Non-pigmented ciliary epithelial cell (primary cell): ENCODE results near the gene CIB1.
"Not testable (repeated sequence)": the region's sequence is repeated elsewhere in the genome, so short reads cannot be mapped to it uniquely, and the experiment has no call there.

Experiments used
- DNase-seq: peaks from one replicate; pipeline ENCODE4 v3.0.0-alpha.2; 2010; ENCODE audit warnings: low read depth

Gene CIB1

GRCh38 chr15:90233387-90234095 lies at the start of gene CIB1:
Gene CIB1, minus strand, starts transcription at chr15:90233941. Its CDS starts 56 bp downstream, at chr15:90233885.
- DNase-seq, result peak; percentile 78

GRCh38 chr15:90281637-90282036 lies 47.9 kb upstream of the CIB1 start:
- DNase-seq, result not testable (repeated sequence)

- not testable (repeated sequence) for DNase-seq
These were observed 47.0 kb upstream of the CIB1 start for GRCh38 chr15:90280743-90281142.

GRCh38 chr15:90278467-90278866 lies 44.7 kb upstream of the CIB1 start:
- DNase-seq, result not testable (repeated sequence)

GRCh38 chr15:90271459-90272166 lies 37.9 kb upstream of the CIB1 start:
- DNase-seq, result no peak

GRCh38 chr15:90270502-90271150 lies 36.9 kb upstream of the CIB1 start:
- no peak for DNase-seq

- DNase-seq, result no peak
These were observed 34.7 kb upstream of the CIB1 start for GRCh38 chr15:90268415-90268814.

GRCh38 chr15:90266485-90266884 lies 32.7 kb upstream of the CIB1 start:
- no peak for DNase-seq

- no peak for DNase-seq
These were observed 32.3 kb upstream of the CIB1 start for GRCh38 chr15:90266061-90266431.

GRCh38 chr15:90265271-90266060 lies 31.7 kb upstream of the CIB1 start, which contains the start of gene NGRN:
Gene NGRN, plus strand, starts transcription at chr15:90265672. Its CDS starts 41 bp downstream, at chr15:90265713.
- DNase-seq, result peak; percentile 59

- no peak for DNase-seq
These were observed 30.9 kb upstream of the CIB1 start for GRCh38 chr15:90264671-90265070.

GRCh38 chr15:90262426-90262825 lies 28.7 kb upstream of the CIB1 start:
- no peak for DNase-seq

- DNase-seq, result no peak
These were observed 28.1 kb upstream of the CIB1 start for GRCh38 chr15:90261811-90262210.

GRCh38 chr15:90260731-90261130 lies 27.0 kb upstream of the CIB1 start:
- DNase-seq, result not testable (repeated sequence)

- no peak for DNase-seq
These were observed 25.8 kb upstream of the CIB1 start for GRCh38 chr15:90259524-90259923.

- DNase-seq, result no peak
These were observed 24.0 kb upstream of the CIB1 start for GRCh38 chr15:90257776-90258175.

- DNase-seq, result no peak
These were observed 15.6 kb upstream of the CIB1 start, which contains the start of gene TTLL13 for GRCh38 chr15:90249203-90249863. Gene TTLL13, plus strand, starts transcription at chr15:90249556. Its CDS starts 1,075 bp downstream, at chr15:90250631.

GRCh38 chr15:90248789-90249202 lies 15.1 kb upstream of the CIB1 start:
- DNase-seq, result no peak

GRCh38 chr15:90243943-90244639 lies 10.3 kb upstream of the CIB1 start:
- no peak for DNase-seq

GRCh38 chr15:90241343-90242192 lies 7.8 kb upstream of the CIB1 start:
- DNase-seq, result no peak
